Measurements from ENCODE around the gene PRDM16. TPM values are rescaled to one million over a fixed set of nuclear protein-coding genes. Genes with fewer than 3 reads are reported as not detected.

PRDM16 gene
- total RNA-seq, 1 experiment from 2014 or later: 0.17 TPM

GRCh38 chr1:3049164-3049563 lies 19.8 kb upstream of the PRDM16 start:
- H3K18ac ChIP-seq (ENCODE audit: insufficient read length, low read depth, low read length): no peak overlapping the region
- H3K23me2 ChIP-seq (ENCODE audit: insufficient read length, low read depth, low read length, poor library complexity, severe bottlenecking): no peaks in the 10 kb centered on the region
- no peaks in the 10 kb centered on the region for H3K79me1 ChIP-seq (ENCODE audit: insufficient read depth, low read depth, low read length, poor library complexity, severe bottlenecking)
- no peak overlapping the region for H4K91ac ChIP-seq (ENCODE audit: insufficient read length, low read depth, low read length)
- no peak overlapping the region for H2BK5ac ChIP-seq (ENCODE audit: insufficient read length, low read length)
- no peak overlapping the region for H2BK120ac ChIP-seq (ENCODE audit: low read depth, low read length, poor library complexity, severe bottlenecking)
- H3K23ac ChIP-seq (ENCODE audit: insufficient read length, low read depth, low read length): no peak overlapping the region
- H4K8ac ChIP-seq (replicated peaks; ENCODE audit: insufficient read length, low read depth, low read length): no peak overlapping the region
- no peak overlapping the region for H3T11ph ChIP-seq (ENCODE audit: low read length)
- H3K4me2 ChIP-seq (ENCODE audit: insufficient read depth, insufficient read length, low read length): no peak overlapping the region
- H3K9me3 Mint-ChIP-seq: peaks cover 4 to 56% of the 10 kb centered on the region in 2 experiments
- H2BK15ac ChIP-seq (ENCODE audit: low read depth, low read length): no peak overlapping the region
- H3K27me3 ChIP-seq (ENCODE audit: insufficient read depth, low read length): no peaks in the 10 kb centered on the region
- no peaks in the 10 kb centered on the region for H3K79me2 ChIP-seq (ENCODE audit: insufficient read depth, low read length)
- no peak overlapping the region for H2BK12ac ChIP-seq (ENCODE audit: insufficient read length, low read depth, low read length)
- peaks cover 21% of the 10 kb centered on the region for H3K9me3 ChIP-seq (ENCODE audit: control insufficient read depth, low read depth, low read length)
- no peaks in the 10 kb centered on the region for H3K4me1 ChIP-seq (ENCODE audit: insufficient read depth, low read length)
- H3K27me3 Mint-ChIP-seq (ENCODE audit: low read depth): peaks cover 9% of the 10 kb centered on the region
- no peaks in the 10 kb centered on the region for H4K20me1 ChIP-seq (ENCODE audit: control insufficient read depth, insufficient read depth, insufficient read length)
- H3K14ac ChIP-seq (ENCODE audit: insufficient read depth, low read length): no peak overlapping the region
- H3K27ac Mint-ChIP-seq: no peak overlapping the region
- H2AFZ ChIP-seq (ENCODE audit: low read length): no peak overlapping the region
- no peak overlapping the region for H3K4ac ChIP-seq (ENCODE audit: low read depth, low read length)
- H3K4me3 Mint-ChIP-seq: no peak overlapping the region
- no peaks in the 10 kb centered on the region for H3K4me1 Mint-ChIP-seq
- no peak overlapping the region for H2BK20ac ChIP-seq (ENCODE audit: low read depth, low read length, poor library complexity, severe bottlenecking)
- peaks cover 0 to 17% (median 0%) of the 10 kb centered on the region in 3 experiments; a peak in 3 of 7 replicates for H3K36me3 Mint-ChIP-seq (ENCODE audit: insufficient read depth in 1 of 3, low read depth in 3 of 3)
- TF ChIP-seq CTCF (conservative IDR thresholded peaks at IDR 0.05): no peak
- no peak overlapping the region for H3K9ac ChIP-seq (ENCODE audit: extremely low read depth, insufficient read length, low read length)
- H4K5ac ChIP-seq (ENCODE audit: insufficient read length, low read depth, low read length): no peak overlapping the region
- no peak overlapping the region for H3K27ac ChIP-seq (ENCODE audit: insufficient read length, low read depth, low read length)
- peak; percentile 14 for DNase-seq
- no CpG with 5 or more reads among the region's 7 CpGs for WGBS (ENCODE audit: extremely low coverage, insufficient read length, low lambda C conversion rate)
- H3K56ac ChIP-seq (ENCODE audit: insufficient read length, low read depth, low read length): no peak overlapping the region
- H2AK5ac ChIP-seq (ENCODE audit: insufficient read length, low read length): no peak overlapping the region

Measured in H9 (cell line).